Superior temporal gyrus (tissue), 1 donor: ENCODE measurements around the gene SLC29A4.

Experiments used
- DNase-seq: peaks from one replicate; pipeline ENCODE4 v3.0.0-alpha.2; 2016; ENCODE audit errors: extremely low spot score

SLC29A4 gene

GRCh38 chr7:5352440-5353010, 69.8 kb downstream of the SLC29A4 start:
- no peak for DNase-seq

- DNase-seq = no peak
Observed at GRCh38 chr7:5354460-5355232, 71.9 kb downstream of the SLC29A4 start.
